Islet precursor cell (in vitro differentiated cells): ENCODE measurements around the gene MTF2.
"Not testable (repeated sequence)": the region's sequence is repeated elsewhere in the genome, so short reads cannot be mapped to it uniquely, and the experiment has no call there.

Experiments used
- DNase-seq: peaks from one replicate; pipeline ENCODE4 v3.0.0-alpha.2; 2018

MTF2 gene

GRCh38 chr1:93143769-93144168 lies 64.7 kb downstream of the MTF2 start:
- DNase-seq: no peak

DNA sequence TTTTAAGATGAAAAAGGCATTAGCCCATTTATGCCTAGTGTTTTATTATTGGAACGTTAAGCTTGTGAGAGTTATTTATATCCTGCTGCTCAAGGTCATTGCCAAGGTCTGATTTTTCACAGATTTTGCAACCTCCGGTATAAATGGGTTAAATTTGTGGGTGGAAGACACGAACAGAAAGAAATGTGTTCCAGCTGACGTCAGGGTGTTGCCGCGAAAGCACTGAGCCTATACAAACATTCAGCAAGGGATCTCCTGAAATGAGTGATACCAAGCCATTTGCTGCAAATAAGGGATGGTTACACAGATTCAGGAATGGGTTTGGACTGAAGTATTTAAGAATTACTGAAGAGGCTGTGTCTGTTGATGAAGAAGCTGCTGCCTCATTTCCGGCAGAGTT lies 68.9 kb downstream of the MTF2 start:
- no peak for DNase-seq

DNA sequence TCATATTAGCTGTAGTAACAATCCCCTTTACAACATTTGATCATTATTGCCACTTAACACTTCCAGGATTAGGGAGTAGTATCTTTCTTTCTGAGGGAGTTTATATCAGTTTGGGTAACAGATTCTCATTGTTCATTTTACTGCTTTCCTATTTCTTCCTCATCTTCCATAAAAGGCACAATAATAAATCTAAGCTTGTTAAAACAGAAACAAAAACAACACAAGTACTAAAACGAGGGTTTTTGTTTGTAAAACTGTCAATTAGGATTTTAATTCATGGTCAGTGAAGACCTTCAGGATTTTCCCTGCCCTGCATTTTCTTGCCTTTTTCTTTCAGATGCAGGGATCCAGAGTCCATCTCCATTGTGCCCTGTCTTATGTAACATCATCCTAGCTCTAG lies 71.6 kb downstream of the MTF2 start:
- no peak for DNase-seq

GRCh38 chr1:93151474-93151873 lies 72.4 kb downstream of the MTF2 start:
- DNase-seq: no peak

DNA sequence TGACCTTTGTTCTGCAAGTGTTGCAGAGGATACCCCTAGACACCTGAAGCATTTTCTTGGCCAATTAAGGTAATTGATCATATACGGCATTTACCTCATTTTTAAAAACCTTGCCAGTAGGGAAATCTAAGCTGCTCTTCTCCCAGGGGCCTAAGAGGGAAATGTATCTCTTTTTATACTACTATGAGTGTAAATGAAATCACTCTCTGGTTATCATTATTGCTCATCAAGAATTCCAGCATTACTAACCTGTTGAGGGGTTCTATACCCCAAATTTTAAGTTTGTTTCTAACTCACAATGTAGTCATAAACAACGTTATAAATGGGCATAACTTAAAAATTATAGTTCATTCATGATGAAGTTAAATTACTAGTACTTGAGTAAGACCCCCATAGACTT lies 73.8 kb downstream of the MTF2 start:
- DNase-seq: no peak

- no peak for DNase-seq
These were observed 75.8 kb downstream of the MTF2 start for GRCh38 chr1:93154898-93155297.

DNA sequence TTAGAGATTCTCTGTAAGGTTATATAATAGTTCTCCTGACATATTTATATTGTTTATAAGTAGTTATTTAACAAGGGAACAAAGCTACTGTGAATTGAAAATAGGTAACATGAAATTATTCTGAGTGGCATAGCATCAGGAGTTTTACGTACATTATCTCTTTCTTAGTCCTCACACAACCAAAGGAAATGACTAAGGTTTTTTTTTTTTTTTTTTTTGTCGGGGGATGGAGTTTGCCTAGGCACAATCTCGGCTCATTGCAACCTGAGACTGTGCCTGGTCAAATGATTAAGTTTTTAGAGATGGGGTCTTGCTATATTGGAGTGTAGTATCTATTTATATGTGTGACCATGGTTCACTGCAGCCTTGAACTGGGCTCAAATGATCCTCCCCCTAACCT lies 76.3 kb downstream of the MTF2 start:
- no peak for DNase-seq

DNA sequence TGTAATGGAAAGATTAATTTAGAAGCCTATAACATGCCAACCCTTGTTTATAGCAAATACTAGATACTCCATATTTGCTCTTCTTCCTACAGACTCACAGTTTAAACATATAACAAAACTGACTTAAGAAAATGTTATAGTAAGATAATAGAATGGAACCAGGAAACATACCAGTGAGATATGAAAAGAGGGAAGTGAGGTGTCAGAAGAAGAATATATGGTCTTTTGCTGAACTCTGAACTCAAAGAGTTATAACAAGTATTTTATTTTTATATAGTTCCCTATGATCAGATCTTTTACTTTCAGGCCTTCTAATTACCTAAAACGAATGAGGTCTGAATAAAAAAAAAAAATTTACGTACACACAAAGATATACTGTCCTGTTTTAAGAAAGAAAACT lies 80.3 kb downstream of the MTF2 start:
- DNase-seq: no peak

GRCh38 chr1:93163314-93163713 lies 84.2 kb downstream of the MTF2 start:
- not testable (repeated sequence) for DNase-seq

DNA sequence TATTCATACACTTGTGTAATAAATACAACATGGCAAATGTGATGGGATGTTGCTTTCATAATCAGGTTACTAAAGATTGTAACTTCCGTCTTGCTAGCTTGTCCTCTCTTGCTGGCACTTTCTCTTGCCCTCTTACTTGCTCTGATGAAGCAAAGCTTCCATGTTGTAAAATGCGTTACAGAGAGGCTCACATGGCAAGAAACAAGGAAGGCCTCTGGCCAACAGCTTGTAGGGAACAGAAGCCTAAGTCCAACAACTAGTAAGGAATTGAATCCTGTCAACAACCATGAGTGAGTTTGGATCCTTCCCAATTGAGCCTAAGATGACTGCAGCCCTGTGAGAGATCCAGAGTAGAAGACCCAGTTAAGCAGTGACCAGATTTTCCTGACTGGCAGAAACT lies 85.7 kb downstream of the MTF2 start:
- no peak for DNase-seq

- not testable (repeated sequence) for DNase-seq
These were observed 86.8 kb downstream of the MTF2 start for GRCh38 chr1:93165895-93166294.

DNA sequence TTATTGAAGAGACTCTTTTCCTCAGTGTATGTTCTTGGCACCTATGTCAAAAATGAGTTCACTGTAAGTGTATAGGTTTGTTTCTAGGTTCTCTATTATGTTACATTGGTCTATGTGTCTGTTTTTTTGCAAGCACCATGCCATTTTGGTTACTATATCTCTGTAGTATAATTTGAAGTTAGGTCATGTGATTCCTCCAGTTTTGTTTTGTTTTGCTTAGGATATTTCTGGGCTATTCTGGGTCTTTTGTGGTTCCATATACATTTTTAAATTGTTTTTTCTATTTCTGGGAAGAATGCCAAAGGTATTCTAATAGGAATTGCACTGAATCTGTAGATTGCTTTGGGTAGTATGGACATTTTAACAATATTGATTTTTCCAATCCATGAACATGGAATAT lies 87.9 kb downstream of the MTF2 start:
- DNase-seq: no peak

- not testable (repeated sequence) for DNase-seq
These were observed 91.1 kb downstream of the MTF2 start for GRCh38 chr1:93170141-93170678.

DNA sequence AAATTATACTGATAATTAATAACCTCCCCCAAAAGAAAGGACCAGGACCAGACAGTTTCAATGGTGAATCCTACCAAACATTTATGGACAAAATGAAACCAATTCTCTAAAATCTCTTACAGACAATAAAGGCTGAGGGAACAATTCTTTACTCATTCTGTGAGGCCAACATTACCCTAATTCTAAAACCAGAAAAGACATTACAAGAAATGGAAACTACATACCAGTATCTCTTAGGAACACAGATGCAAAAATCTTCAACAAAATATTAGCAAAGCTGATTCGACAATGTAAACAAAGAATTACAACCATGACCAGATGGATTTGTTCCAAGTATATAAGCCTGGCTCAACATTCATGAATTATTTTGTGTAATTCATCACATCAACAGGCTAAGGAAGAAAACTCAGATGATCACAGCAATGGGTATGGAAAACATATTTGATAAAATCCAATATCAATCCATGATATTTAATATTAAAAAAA lies 92.5 kb downstream of the MTF2 start:
- DNase-seq: no peak

DNA sequence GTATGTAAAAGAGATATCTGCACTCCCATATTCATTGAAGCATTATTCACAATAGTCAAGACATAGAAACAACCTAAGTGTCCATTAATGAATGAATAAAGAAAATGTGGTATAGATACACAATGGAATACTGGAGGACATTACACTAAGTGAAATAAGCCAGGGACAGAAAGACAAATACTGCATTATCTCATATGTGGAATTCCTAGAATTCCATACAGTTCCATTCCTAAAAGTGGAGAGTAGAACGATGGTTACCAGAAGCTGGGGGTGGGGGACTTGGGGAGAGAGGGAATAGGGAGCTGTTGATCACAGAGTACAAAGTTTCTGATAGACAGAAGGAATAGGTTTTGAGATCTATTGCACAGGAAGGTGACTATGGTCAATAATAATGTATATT lies 93.7 kb downstream of the MTF2 start:
- no peak for DNase-seq

DNA sequence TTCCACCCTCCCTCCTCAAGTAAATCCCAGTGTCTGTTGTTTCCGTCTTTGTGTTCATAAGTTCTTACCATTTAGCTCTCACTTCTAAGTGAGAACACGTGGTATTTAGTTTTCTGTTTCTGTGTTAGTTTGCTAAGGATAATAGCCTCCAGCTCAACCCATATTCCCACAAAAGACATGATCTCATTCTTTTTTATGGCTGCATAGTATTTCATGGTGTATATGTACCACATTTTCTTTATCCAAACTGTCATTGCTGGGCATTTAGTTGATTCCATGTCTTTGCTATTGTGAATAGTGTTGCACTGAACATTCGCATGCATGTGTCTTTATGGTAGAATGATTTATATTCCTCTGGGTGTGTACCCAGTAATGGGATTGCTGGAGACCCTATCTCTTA lies 95.6 kb downstream of the MTF2 start:
- not testable (repeated sequence) for DNase-seq

DNA sequence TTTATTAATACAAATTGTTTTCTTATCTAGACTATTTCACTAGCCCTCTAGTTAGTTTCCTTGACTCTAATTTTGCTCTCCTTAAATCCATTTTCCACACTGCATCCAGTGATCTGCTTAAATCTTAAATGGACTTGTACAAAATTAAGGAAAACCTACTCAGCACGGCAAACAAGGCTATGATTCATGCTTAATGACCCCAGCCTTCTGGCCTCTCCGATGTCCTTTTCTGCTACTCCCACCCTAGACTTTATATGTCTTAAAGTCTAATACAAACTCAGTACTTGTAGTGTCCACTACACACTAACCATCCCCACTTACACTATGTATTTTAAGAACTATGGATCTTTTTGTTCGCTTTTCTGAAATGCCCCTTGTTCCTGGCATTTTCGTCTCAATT lies 98.9 kb downstream of the MTF2 start:
- DNase-seq: no peak

- DNase-seq: no peak
These were observed 99.3 kb downstream of the MTF2 start for GRCh38 chr1:93178418-93178817.

DNA sequence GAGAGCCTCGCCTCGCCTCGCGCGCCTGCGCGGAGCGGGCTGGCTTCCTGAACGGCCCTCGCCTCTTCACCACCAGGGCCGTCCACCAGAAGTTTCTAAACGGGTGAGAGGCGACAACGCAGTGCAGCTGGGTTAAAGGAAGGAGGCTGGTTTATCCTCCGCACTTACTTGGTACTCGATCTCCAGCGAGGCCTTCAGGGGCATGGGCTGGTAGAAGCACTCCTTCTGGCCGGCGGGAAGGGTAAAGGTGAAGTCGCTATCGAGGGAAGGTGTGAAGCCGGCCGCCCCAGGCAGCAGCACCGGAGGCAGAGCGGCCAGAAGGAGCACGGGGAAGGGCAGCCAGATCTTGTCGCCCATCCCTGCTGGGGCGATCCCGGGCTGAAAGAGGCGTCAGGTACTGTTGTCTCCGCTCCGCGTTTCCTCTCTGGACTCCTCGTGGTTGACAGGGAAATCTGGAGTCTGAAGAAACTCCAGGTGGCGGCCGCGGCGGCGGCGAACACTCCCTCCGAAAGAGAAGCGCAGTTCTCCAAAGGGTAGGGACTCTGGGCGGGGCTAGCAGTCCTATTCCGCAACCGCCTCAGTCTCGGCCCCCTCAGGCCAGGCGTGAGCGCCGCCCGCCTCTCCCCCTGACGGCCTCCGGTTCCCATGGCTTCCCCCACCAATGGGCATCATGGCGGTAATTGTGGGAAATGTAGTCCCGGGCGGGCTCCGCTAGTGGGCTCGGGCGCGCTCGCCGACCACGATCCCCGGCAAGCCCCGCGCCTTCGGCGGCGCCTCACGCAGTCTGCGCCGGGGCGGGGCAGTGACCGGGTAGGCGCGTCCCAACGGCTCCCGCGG lies 101.0 kb downstream of the MTF2 start, which contains the start of gene TMED5:
TSS of gene TMED5 (minus strand) at position 528 of the 837 bp plus-strand sequence. CDS start at position 357, 171 bp downstream.
- DNase-seq: peak; percentile 99

GRCh38 chr1:93180723-93181613 lies 101.9 kb downstream of the MTF2 start, which contains the start of gene CCDC18:
CCDC18 (plus strand) TSS chr1:93180724; CDS start chr1:93183362, 2,638 bp downstream.
- DNase-seq: no peak

- DNase-seq: no peak
These were observed 107.6 kb downstream of the MTF2 start for GRCh38 chr1:93186667-93187066.
